Retinal pigment epithelial cell (primary cell): ENCODE measurements around the gene STK17B.

ENCODE experiments used
- DNase-seq: peaks from one replicate; pipeline ENCODE4 v3.0.0-alpha.2; 2010; ENCODE audit warnings: low read depth
- H3K4me3 ChIP-seq: 2 replicates; pipeline ENCODE4 v1.5.1; 2011; ENCODE audit warnings: mild to moderate bottlenecking, low read length, control low read depth, moderate library complexity
- CTCF ChIP-seq: conservative IDR thresholded peaks from 2 replicates; pipeline ENCODE4 v1.5.1; 2011; ENCODE audit warnings: low read depth, low read length, control low read depth, inconsistent platforms

Gene STK17B

GRCh38 chr2:196088203-196088602 is 83.2 kb downstream of the STK17B start:
- no peak for DNase-seq
- no peak overlapping the region for H3K4me3 ChIP-seq
- TF ChIP-seq CTCF = no peak

GRCh38 chr2:196086517-196087368 is 84.6 kb downstream of the STK17B start:
- no peak for TF ChIP-seq CTCF
- H3K4me3 ChIP-seq = no peak overlapping the region
- DNase-seq = no peak

- no peak for TF ChIP-seq CTCF
- H3K4me3 ChIP-seq = no peak overlapping the region
- no peak for DNase-seq
These were observed 87.8 kb downstream of the STK17B start for GRCh38 chr2:196083601-196084000.
